ENCODE measurements around the gene DIP2A.
A peak's percentile ranks its signal among the peaks of the same experiment; 100 is the strongest.

Gene DIP2A

GRCh38 chr21:46426313-46427046 is 32.2 kb upstream of the DIP2A start:
- peak overlapping the region; percentile 35 for H3K18ac ChIP-seq (ENCODE audit: low read length)
- H3K9me3 ChIP-seq (replicated peaks in 1 of 2; ENCODE audit: control insufficient read depth in 2 of 2, insufficient read depth in 1 of 2, low read depth in 1 of 2, low read length in 2 of 2), result no peaks in the 10 kb centered on the region
- H3K27me3 ChIP-seq (ENCODE audit: control insufficient read depth in 3 of 3, insufficient read depth in 3 of 3, low read depth in 1 of 3, low read length in 3 of 3), result no peaks in the 10 kb centered on the region
- no peak overlapping the region for H2BK120ac ChIP-seq (ENCODE audit: low read depth, low read length)
- H3K23ac ChIP-seq (ENCODE audit: low read depth, low read length, poor library complexity), result no peak overlapping the region
- H2AK5ac ChIP-seq (ENCODE audit: low read depth, low read length), result no peak overlapping the region
- peak overlapping the region; percentile 50 for H3K9ac ChIP-seq (ENCODE audit: low read depth, low read length, poor library complexity)
- no CpG with 5 or more reads among the region's 22 CpGs for WGBS, 2 donors (ENCODE audit: extremely low coverage in 2 of 2, insufficient read length in 2 of 2, insufficient replicate concordance in 1 of 2)
- no peak overlapping the region for H4K91ac ChIP-seq (ENCODE audit: low read depth, low read length, poor library complexity)
- H3K4me3 ChIP-seq (ENCODE audit: low read length in 2 of 2), result no peak overlapping the region
- no peak overlapping the region for H2BK5ac ChIP-seq (ENCODE audit: low read length)
- H4K8ac ChIP-seq (ENCODE audit: low read depth, low read length), result no peak overlapping the region
- H2BK15ac ChIP-seq (ENCODE audit: low read length), result no peak overlapping the region
- peak overlapping the region; percentile 17 for H3K14ac ChIP-seq (ENCODE audit: low read length)
- H3K27ac ChIP-seq (replicated peaks; ENCODE audit: low read length), result no peak overlapping the region
- DNase-seq (ENCODE audit: low spot score), result no peak
- no peak overlapping the region for H3K4me2 ChIP-seq (ENCODE audit: insufficient read depth, low read length, poor library complexity, severe bottlenecking)
- H2AFZ ChIP-seq (ENCODE audit: low read length), result no peak overlapping the region
- H2BK12ac ChIP-seq (ENCODE audit: low read length), result no peak overlapping the region
- peaks cover 2% of the 10 kb centered on the region for H3K79me1 ChIP-seq (ENCODE audit: low read depth, low read length)
- no peak overlapping the region for H3K4ac ChIP-seq (ENCODE audit: low read length)
- H3K4me1 ChIP-seq (ENCODE audit: control insufficient read depth in 2 of 2, insufficient read depth in 1 of 2, low read depth in 1 of 2, low read length in 2 of 2), result peaks cover 2 to 3% of the 10 kb centered on the region in 2 donors
- H3K36me3 ChIP-seq (replicated peaks in 1 of 2; ENCODE audit: control insufficient read depth in 2 of 2, insufficient read depth in 2 of 2, low read length in 2 of 2), result peaks cover 43 to 78% of the 10 kb centered on the region in 2 donors

- no CpG with 5 or more reads among the region's 14 CpGs for WGBS, 2 donors (ENCODE audit: extremely low coverage in 2 of 2, insufficient read length in 2 of 2, insufficient replicate concordance in 1 of 2)
- no peaks in the 10 kb centered on the region for H3K27me3 ChIP-seq (ENCODE audit: control insufficient read depth in 3 of 3, insufficient read depth in 3 of 3, low read depth in 1 of 3, low read length in 3 of 3)
- H3K18ac ChIP-seq (ENCODE audit: low read length), result no peak overlapping the region
- H2BK120ac ChIP-seq (ENCODE audit: low read depth, low read length), result no peak overlapping the region
- peaks cover 2% of the 10 kb centered on the region for H3K79me1 ChIP-seq (ENCODE audit: low read depth, low read length)
- no peak overlapping the region for H3K27ac ChIP-seq (replicated peaks; ENCODE audit: low read length)
- no peak overlapping the region for H3K14ac ChIP-seq (ENCODE audit: low read length)
- H3K9me3 ChIP-seq (replicated peaks in 1 of 2; ENCODE audit: control insufficient read depth in 2 of 2, insufficient read depth in 1 of 2, low read depth in 1 of 2, low read length in 2 of 2), result no peaks in the 10 kb centered on the region
- no peak overlapping the region for H2BK15ac ChIP-seq (ENCODE audit: low read length)
- no peak overlapping the region for H3K4me3 ChIP-seq (ENCODE audit: low read length in 2 of 2)
- peak overlapping the region; percentile 30 for H3K9ac ChIP-seq (ENCODE audit: low read depth, low read length, poor library complexity)
- H3K23ac ChIP-seq (ENCODE audit: low read depth, low read length, poor library complexity), result no peak overlapping the region
- H2BK12ac ChIP-seq (ENCODE audit: low read length), result no peak overlapping the region
- H4K91ac ChIP-seq (ENCODE audit: low read depth, low read length, poor library complexity), result no peak overlapping the region
- no peak for DNase-seq (ENCODE audit: low spot score)
- peaks cover 2 to 3% of the 10 kb centered on the region in 2 donors for H3K4me1 ChIP-seq (ENCODE audit: control insufficient read depth in 2 of 2, insufficient read depth in 1 of 2, low read depth in 1 of 2, low read length in 2 of 2)
- H2AK5ac ChIP-seq (ENCODE audit: low read depth, low read length), result no peak overlapping the region
- peaks cover 43 to 78% of the 10 kb centered on the region in 2 donors for H3K36me3 ChIP-seq (replicated peaks in 1 of 2; ENCODE audit: control insufficient read depth in 2 of 2, insufficient read depth in 2 of 2, low read length in 2 of 2)
- H4K8ac ChIP-seq (ENCODE audit: low read depth, low read length), result no peak overlapping the region
- H2AFZ ChIP-seq (ENCODE audit: low read length), result no peak overlapping the region
- no peak overlapping the region for H2BK5ac ChIP-seq (ENCODE audit: low read length)
- H3K4me2 ChIP-seq (ENCODE audit: insufficient read depth, low read length, poor library complexity, severe bottlenecking), result no peak overlapping the region
- no peak overlapping the region for H3K4ac ChIP-seq (ENCODE audit: low read length)
Observed at GRCh38 chr21:46427516-46427915, 31.2 kb upstream of the DIP2A start.

GRCh38 chr21:46428286-46428685 is 30.4 kb upstream of the DIP2A start:
- Histone ChIP-seq H3K18ac (ENCODE audit: low read length) (no peak overlapping the region), H3K9ac (ENCODE audit: low read depth, low read length, poor library complexity) (no peak overlapping the region), H3K27ac (replicated peaks; ENCODE audit: low read length) (no peak overlapping the region), H3K4ac (ENCODE audit: low read length) (peak overlapping the region; percentile 17), H2BK15ac (ENCODE audit: low read length) (no peak overlapping the region), H3K36me3 (replicated peaks in 1 of 2; ENCODE audit: control insufficient read depth in 2 of 2, insufficient read depth in 2 of 2, low read length in 2 of 2) (peaks cover 41 to 82% of the 10 kb centered on the region in 2 donors), H3K9me3 (replicated peaks in 1 of 2; ENCODE audit: control insufficient read depth in 2 of 2, insufficient read depth in 1 of 2, low read depth in 1 of 2, low read length in 2 of 2) (no peaks in the 10 kb centered on the region), H3K4me1 (ENCODE audit: control insufficient read depth in 2 of 2, insufficient read depth in 1 of 2, low read depth in 1 of 2, low read length in 2 of 2) (peaks cover under 1 to 1% of the 10 kb centered on the region in 2 donors), H3K4me3 (ENCODE audit: low read length in 2 of 2) (no peak overlapping the region), H2BK12ac (ENCODE audit: low read length) (no peak overlapping the region), H3K23ac (ENCODE audit: low read depth, low read length, poor library complexity) (peak overlapping the region; percentile 13), H4K91ac (ENCODE audit: low read depth, low read length, poor library complexity) (no peak overlapping the region), H2AK5ac (ENCODE audit: low read depth, low read length) (no peak overlapping the region), H3K14ac (ENCODE audit: low read length) (peak overlapping the region; percentile 23), H3K4me2 (ENCODE audit: insufficient read depth, low read length, poor library complexity, severe bottlenecking) (no peak overlapping the region), H2BK5ac (ENCODE audit: low read length) (no peak overlapping the region), H3K27me3 (ENCODE audit: control insufficient read depth in 3 of 3, insufficient read depth in 3 of 3, low read depth in 1 of 3, low read length in 3 of 3) (no peaks in the 10 kb centered on the region), H4K8ac (ENCODE audit: low read depth, low read length) (peak overlapping the region; percentile 17), H2BK120ac (ENCODE audit: low read depth, low read length) (peak overlapping the region; percentile 19), H2AFZ (ENCODE audit: low read length) (no peak overlapping the region), H3K79me1 (ENCODE audit: low read depth, low read length) (peaks cover 2% of the 10 kb centered on the region)
- DNase-seq (ENCODE audit: low spot score), result no peak
- WGBS, 2 donors (ENCODE audit: extremely low coverage in 2 of 2, insufficient read length in 2 of 2, insufficient replicate concordance in 1 of 2), result no CpG with 5 or more reads among the region's 23 CpGs

- H3K9me3 ChIP-seq (replicated peaks in 1 of 2; ENCODE audit: control insufficient read depth in 2 of 2, insufficient read depth in 1 of 2, low read depth in 1 of 2, low read length in 2 of 2), result no peaks in the 10 kb centered on the region
- no peak overlapping the region for H4K91ac ChIP-seq (ENCODE audit: low read depth, low read length, poor library complexity)
- H3K4me3 ChIP-seq (ENCODE audit: low read length in 2 of 2), result no peak overlapping the region
- H2BK12ac ChIP-seq (ENCODE audit: low read length), result no peak overlapping the region
- no peak overlapping the region for H2BK120ac ChIP-seq (ENCODE audit: low read depth, low read length)
- H2AK5ac ChIP-seq (ENCODE audit: low read depth, low read length), result no peak overlapping the region
- H3K18ac ChIP-seq (ENCODE audit: low read length), result no peak overlapping the region
- no CpG with 5 or more reads among the region's 44 CpGs for WGBS, 2 donors (ENCODE audit: extremely low coverage in 2 of 2, insufficient read length in 2 of 2, insufficient replicate concordance in 1 of 2)
- no peak overlapping the region for H2BK15ac ChIP-seq (ENCODE audit: low read length)
- H3K4me2 ChIP-seq (ENCODE audit: insufficient read depth, low read length, poor library complexity, severe bottlenecking), result no peak overlapping the region
- no peak overlapping the region for H3K9ac ChIP-seq (ENCODE audit: low read depth, low read length, poor library complexity)
- no peak overlapping the region for H2AFZ ChIP-seq (ENCODE audit: low read length)
- peaks cover 2% of the 10 kb centered on the region for H3K79me1 ChIP-seq (ENCODE audit: low read depth, low read length)
- no peak overlapping the region for H2BK5ac ChIP-seq (ENCODE audit: low read length)
- H4K8ac ChIP-seq (ENCODE audit: low read depth, low read length), result no peak overlapping the region
- H3K27me3 ChIP-seq (ENCODE audit: control insufficient read depth in 3 of 3, insufficient read depth in 3 of 3, low read depth in 1 of 3, low read length in 3 of 3), result no peaks in the 10 kb centered on the region
- no peak overlapping the region for H3K14ac ChIP-seq (ENCODE audit: low read length)
- DNase-seq (ENCODE audit: low spot score), result no peak
- H3K4ac ChIP-seq (ENCODE audit: low read length), result no peak overlapping the region
- H3K4me1 ChIP-seq (ENCODE audit: control insufficient read depth in 2 of 2, insufficient read depth in 1 of 2, low read depth in 1 of 2, low read length in 2 of 2), result no peaks in the 10 kb centered on the region
- peaks cover 42 to 90% of the 10 kb centered on the region in 2 donors for H3K36me3 ChIP-seq (replicated peaks in 1 of 2; ENCODE audit: control insufficient read depth in 2 of 2, insufficient read depth in 2 of 2, low read length in 2 of 2)
- no peak overlapping the region for H3K23ac ChIP-seq (ENCODE audit: low read depth, low read length, poor library complexity)
- no peak overlapping the region for H3K27ac ChIP-seq (replicated peaks; ENCODE audit: low read length)
Observed at GRCh38 chr21:46428987-46429710, 29.5 kb upstream of the DIP2A start.

Measured in neuronal stem cell (in vitro differentiated cells).